Adrenal gland (tissue), 12 donors: Measurements from ENCODE around the gene COCH. TPM values are rescaled to one million over a fixed set of nuclear protein-coding genes. Genes with fewer than 3 reads are reported as not detected.

ENCODE experiments used
- DNase-seq, 7 donors: peaks; one replicate each; pipeline ENCODE4 v3.0.0-alpha.2; 2019 to 2020
- H3K27ac ChIP-seq, 5 donors: fragments of 200-600 bp; sonication (generic) in 4 of 5; 1 replicate in 3 of 5; 2 replicates in 2 of 5; pipeline versions ENCODE4 v1.5.1 to v1.8.0; 2016 to 2020; ENCODE audit warnings: mild to moderate bottlenecking in 1 of 5
- H3K27me3 ChIP-seq: fragments of 200-600 bp; 2 replicates; pipeline ENCODE4 v1.8.0; 2021
- H3K36me3 ChIP-seq, 2 donors: fragments of 200-600 bp; replicated peaks in 1 of 2; 1 replicate in 1 of 2; 2 replicates in 1 of 2; pipeline versions ENCODE4 v1.5.1 to v1.8.0; 2018 to 2022
- H3K4me1 ChIP-seq, 2 donors: fragments of 200-600 bp; replicated peaks in 1 of 2; 1 replicate in 1 of 2; 2 replicates in 1 of 2; pipeline versions ENCODE4 v1.5.1 to v1.8.0; 2018 to 2021
- H3K4me3 ChIP-seq, 4 donors: fragments of 200-600 bp; sonication (generic) in 3 of 4; one replicate each; pipeline ENCODE4 v1.5.1; 2016 to 2018
- H3K9me3 ChIP-seq, 3 donors: fragments of 200-600 bp; sonication (generic) in 1 of 3; replicated peaks in 1 of 3; 1 replicate in 2 of 3; 2 replicates in 1 of 3; pipeline versions ENCODE4 v1.5.1 to v1.8.0; 2016 to 2021
- CTCF ChIP-seq, 6 experiments: fragments of 450-650 bp in 4 of 6; fragments of 200-600 bp in 2 of 6; sonication (generic) in 1 of 6; IDR thresholded peaks; 1 replicate in 5 of 6; 2 replicates in 1 of 6; pipeline versions ENCODE4 v1.5.1 to v1.8.0; 2016 to 2021; ENCODE audit warnings: antibody characterized with exemption in 6 of 6, mild to moderate bottlenecking in 2 of 6, moderate library complexity in 1 of 6
- POLR2A ChIP-seq, 2 donors: fragments of 450-650 bp; IDR thresholded peaks; one replicate each; pipeline ENCODE4 v1.6.1; 2017; ENCODE audit warnings: antibody characterized with exemption in 2 of 2, mild to moderate bottlenecking in 2 of 2, moderate library complexity in 1 of 2
- WGBS, 4 donors: extraction: QIAGEN DNeasy Blood & Tissue Kit in 2 of 4; methylation state at CpG; one replicate each; pipeline versions ENCODE4 v1.1.5 to v1.1.7; 2013 to 2017; 5-methylcytosine and 5-hydroxymethylcytosine counted together
- intact Hi-C, 2 donors: fragments of 100-400 bp; cut with DNase I; formaldehyde crosslinking; loops; one replicate each; pipeline versions ENCODE4 v1.14.1 to v1.15.0; 2022 to 2023
- polyA plus RNA-seq, 3 donors: library from polyadenylated mRNA; stranded (reverse); fragments of 200-250 nt in 2 of 3; fragments of 350-450 nt in 1 of 3; fragmentation: Illumina TruSeq in 1 of 3; extraction: RNeasy Lipid Tissue Mini Kit (QIAGEN cat#74804) in 1 of 3; gene quantifications; one replicate each; pipeline ENCODE4 v1.2.3, GENCODE V29; 2013 to 2014
- total RNA-seq, 9 donors: library from RNA; depleted of rRNA in 4 of 9; stranded (reverse); fragments of >200 nt in 4 of 9; fragments of 120-200 nt in 1 of 9; fragmentation: NEBNext Ultra II Directional in 1 of 9; extraction: Animal tissue kit (Norgen Biotek cat#: 25700) in 1 of 9; gene quantifications; one replicate each; pipeline versions ENCODE4 v1.1.0 to v1.2.4, GENCODE V29; 2013 to 2023
- donor health status: healthy with polysubstance abuse.
- donor health status: Bipolar disorder and iron deficiency.
- donor health status: DM: yes; HTN: yes; CAD: no.
- donor health status: DM: no; HTN: no; CAD: no.
- donor health status: DM: no; HTN: no; CAD: no.
- donor health status: DM: yes; HTN: yes; CAD: no.

COCH gene
- total and polyA plus RNA-seq, 12 donors, result 0.42 to 8.4 (median 3.0) TPM

DNA sequence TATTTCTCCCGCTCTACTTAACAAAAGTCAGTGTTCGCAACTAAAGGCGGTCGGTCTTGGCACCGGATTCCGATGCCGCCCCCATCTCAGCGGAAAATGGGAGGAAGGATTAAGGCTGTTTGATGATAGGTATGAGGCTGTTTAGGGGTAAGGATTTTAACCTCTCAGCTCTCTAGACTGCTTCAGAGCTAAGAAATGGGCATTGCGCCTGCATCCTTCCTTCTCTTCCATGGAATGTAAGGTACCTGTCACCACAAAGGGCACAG, 1.4 kb downstream of the COCH start:
- Histone ChIP-seq H3K27me3 (peaks cover 24% of the 10 kb centered on the region), H3K36me3 (no peaks in the 10 kb centered on the region), H3K27ac (no peak overlapping the region), H3K4me3 (no peak overlapping the region), H3K9me3 (no peaks in the 10 kb centered on the region), H3K4me1 (peaks cover 14 to 19% of the 10 kb centered on the region in 2 donors)
- intact Hi-C loops, result no loop called here
- no peak for TF ChIP-seq CTCF (IDR thresholded peaks at IDR 0.05)
- no peak for TF ChIP-seq POLR2A (IDR thresholded peaks at IDR 0.05)
- no peak for DNase-seq
- WGBS, 4 donors, result 21 to 45% (median 25%) methylated on average over 3 to 9 of the region's 9 CpGs

DNA sequence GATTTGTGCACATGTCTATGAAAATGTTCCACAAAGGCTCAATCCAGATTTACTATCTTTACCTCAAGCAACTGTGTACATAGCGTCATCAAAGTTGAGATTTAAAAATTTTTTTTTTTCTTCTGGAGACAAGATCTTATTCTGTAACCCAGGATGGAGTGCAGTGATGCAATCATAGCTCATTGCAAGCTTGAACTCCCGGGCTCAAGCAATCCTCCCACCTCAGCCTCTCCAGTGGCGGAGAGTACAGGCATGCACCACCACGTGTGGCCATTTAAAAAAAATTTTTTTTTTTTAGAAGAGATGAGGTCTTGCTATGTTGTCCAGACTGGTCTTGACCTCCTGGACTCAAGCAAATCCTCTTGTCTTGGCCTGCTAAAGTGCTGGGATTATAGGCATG, 2.3 kb downstream of the COCH start:
- 69 to 79% (median 76%) methylated on average over 4 of the region's 4 CpGs for WGBS, 4 donors
- intact Hi-C loops, result no loop called here
- H3K4me1 ChIP-seq, result peaks cover 14 to 19% of the 10 kb centered on the region in 2 donors
- H3K9me3 ChIP-seq, result no peaks in the 10 kb centered on the region
- no peak overlapping the region for H3K27ac ChIP-seq
- DNase-seq, result no peak
- H3K36me3 ChIP-seq, result no peaks in the 10 kb centered on the region
- TF ChIP-seq CTCF (IDR thresholded peaks at IDR 0.05) (no peak), POLR2A (IDR thresholded peaks at IDR 0.05) (no peak)
- peaks cover 24% of the 10 kb centered on the region for H3K27me3 ChIP-seq
- H3K4me3 ChIP-seq, result no peak overlapping the region

DNA sequence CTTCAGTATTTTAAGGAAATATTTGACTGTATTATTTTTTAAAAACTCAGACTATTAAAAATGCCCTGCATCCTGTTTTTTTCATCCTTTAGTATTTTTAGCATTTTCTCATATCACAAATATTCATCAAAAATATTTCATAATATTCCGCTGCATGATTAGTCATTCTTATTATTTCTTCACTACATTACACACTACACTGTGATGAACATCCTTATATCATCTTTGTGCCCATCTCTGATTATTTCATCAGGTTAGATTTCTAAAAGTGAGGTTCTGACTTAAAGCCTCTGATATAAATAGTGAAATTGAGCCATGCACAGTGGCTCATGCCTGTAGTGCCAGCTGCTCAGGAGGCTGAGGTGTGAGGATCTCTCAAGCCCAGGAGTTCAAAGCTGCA, 8.1 kb downstream of the COCH start:
- H3K4me3 ChIP-seq, result no peak overlapping the region
- no peak for DNase-seq
- TF ChIP-seq CTCF (IDR thresholded peaks at IDR 0.05) (no peak), POLR2A (IDR thresholded peaks at IDR 0.05) (no peak)
- no peaks in the 10 kb centered on the region for H3K27me3 ChIP-seq
- intact Hi-C loops, result no loop called here
- no peaks in the 10 kb centered on the region for H3K9me3 ChIP-seq
- H3K36me3 ChIP-seq, result no peaks in the 10 kb centered on the region
- no peak overlapping the region for H3K27ac ChIP-seq
- no peaks in the 10 kb centered on the region for H3K4me1 ChIP-seq
- 24 to 60% (median 38%) methylated on average over 1 of the region's 1 CpG for WGBS, 4 donors

GRCh38 chr14:30883508-30884294, 9.3 kb downstream of the COCH start:
- DNase-seq, result no peak
- intact Hi-C loops, result no loop called here
- no peak for TF ChIP-seq POLR2A (IDR thresholded peaks at IDR 0.05)
- TF ChIP-seq CTCF (IDR thresholded peaks at IDR 0.05), result no peak
- H3K4me1 ChIP-seq, result no peaks in the 10 kb centered on the region
- H3K27ac ChIP-seq, result no peak overlapping the region
- 83 to 88% (median 86%) methylated on average over 6 of the region's 6 CpGs for WGBS, 4 donors
- no peaks in the 10 kb centered on the region for H3K9me3 ChIP-seq
- H3K4me3 ChIP-seq, result no peak overlapping the region
- no peaks in the 10 kb centered on the region for H3K36me3 ChIP-seq
- H3K27me3 ChIP-seq, result no peaks in the 10 kb centered on the region
